Measurements from ENCODE around the gene GNGT1. TPM values are rescaled to one million over a fixed set of nuclear protein-coding genes. Genes with fewer than 3 reads are reported as not detected.

Gene GNGT1
- not detected for total RNA-seq
- polyA plus RNA-seq (ENCODE audit: insufficient read length in 6 of 6) = under 1 TPM in 1 of 6 donors, not detected in 5; 0.07 TPM
- long read RNA-seq, donor 1 = 0 reads
- long read RNA-seq, donor 2 = 0 reads
- long read RNA-seq, donor 3 = 0 reads
- long read RNA-seq, donor 4 = 0 reads
- long read RNA-seq, donor 5 = 0 reads
- long read RNA-seq, donor 6, partial matches to known transcripts = 5 of 5 reads
- long read RNA-seq, donor 6, other reads (novel, unspliced or antisense) = 0 of 5 reads
- long read RNA-seq, donor 7 = 0 reads
- long read RNA-seq, donor 8 = 0 reads
- long read RNA-seq, donor 9 = 0 reads
- long read RNA-seq, donor 10 = 0 reads
- long read RNA-seq, donor 11 = 0 reads
- long read RNA-seq, donor 12 = 0 reads

DNA sequence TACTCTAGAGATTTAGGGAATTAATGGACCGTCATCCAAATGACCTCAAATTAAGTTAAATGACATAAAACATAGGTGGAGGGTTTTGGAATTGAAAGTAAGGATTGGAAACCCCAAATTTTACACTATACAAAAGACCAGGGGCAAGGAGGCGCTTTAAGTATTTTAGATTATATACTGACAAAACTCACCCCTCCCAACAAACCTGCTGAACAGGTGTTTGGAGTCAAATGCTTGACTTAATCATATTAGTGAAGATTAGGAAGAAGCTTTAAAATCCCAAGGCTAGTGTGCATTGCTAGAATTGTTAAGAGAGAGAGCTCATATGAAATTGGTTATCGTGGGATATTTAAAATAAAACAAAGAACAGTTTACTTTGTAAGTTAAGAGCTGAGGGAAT is at the start of gene GNGT1:
GNGT1 (plus strand) TSS at position 301 of the 400 bp plus-strand sequence. CDS start 180 bp downstream, outside the sequence.
- Histone ChIP-seq H3K9me3 (no peaks in the 10 kb centered on the region), H3K36me3 (no peaks in the 10 kb centered on the region), H3K4me1 (peaks cover 0 to 6% of the 10 kb centered on the region in 2 donors), H3K27me3 (no peaks in the 10 kb centered on the region), H3K27ac (no peak within 1 kb of the TSS), H3K4me3 (no peak within 1 kb of the TSS)
- no peak for ATAC-seq
- no peak for DNase-seq
- TF ChIP-seq, protein P1, sequence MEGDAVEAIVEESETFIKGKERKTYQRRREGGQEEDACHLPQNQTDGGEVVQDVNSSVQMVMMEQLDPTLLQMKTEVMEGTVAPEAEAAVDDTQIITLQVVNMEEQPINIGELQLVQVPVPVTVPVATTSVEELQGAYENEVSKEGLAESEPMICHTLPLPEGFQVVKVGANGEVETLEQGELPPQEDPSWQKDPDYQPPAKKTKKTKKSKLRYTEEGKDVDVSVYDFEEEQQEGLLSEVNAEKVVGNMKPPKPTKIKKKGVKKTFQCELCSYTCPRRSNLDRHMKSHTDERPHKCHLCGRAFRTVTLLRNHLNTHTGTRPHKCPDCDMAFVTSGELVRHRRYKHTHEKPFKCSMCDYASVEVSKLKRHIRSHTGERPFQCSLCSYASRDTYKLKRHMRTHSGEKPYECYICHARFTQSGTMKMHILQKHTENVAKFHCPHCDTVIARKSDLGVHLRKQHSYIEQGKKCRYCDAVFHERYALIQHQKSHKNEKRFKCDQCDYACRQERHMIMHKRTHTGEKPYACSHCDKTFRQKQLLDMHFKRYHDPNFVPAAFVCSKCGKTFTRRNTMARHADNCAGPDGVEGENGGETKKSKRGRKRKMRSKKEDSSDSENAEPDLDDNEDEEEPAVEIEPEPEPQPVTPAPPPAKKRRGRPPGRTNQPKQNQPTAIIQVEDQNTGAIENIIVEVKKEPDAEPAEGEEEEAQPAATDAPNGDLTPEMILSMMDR (IDR thresholded peaks at IDR 0.05) = no peak
- intact Hi-C loops (cut with DNase I) = loop anchor here in 1 of 2 donors (10.0 kb wide), 1 partner anchor 189 kb away; no protein-coding TSS in a partner anchor

DNA sequence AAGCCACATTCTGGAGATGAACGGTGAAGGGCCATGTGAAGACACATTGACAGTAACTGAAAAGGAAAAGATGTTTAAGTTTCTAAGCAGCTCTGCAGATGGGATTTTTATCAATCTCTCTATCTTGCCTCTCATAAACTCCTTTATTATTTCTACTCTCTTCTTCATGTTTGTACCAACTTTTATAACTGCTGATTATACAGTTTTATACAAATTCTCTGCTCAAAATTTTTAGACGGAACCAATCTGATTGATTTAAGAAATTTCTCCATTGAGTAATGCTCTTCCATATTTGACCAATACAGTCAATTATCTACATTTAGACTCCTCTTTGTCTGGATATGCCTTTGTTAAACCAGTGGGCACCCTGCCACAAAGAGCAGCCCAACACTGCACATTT is 47.5 kb upstream of the GNGT1 start:
- no peak overlapping the region for H3K4me3 ChIP-seq
- H3K36me3 ChIP-seq = no peaks in the 10 kb centered on the region
- TF ChIP-seq, protein P1 (IDR thresholded peaks at IDR 0.05) = no peak
- no peak for ATAC-seq
- intact Hi-C loops (cut with DNase I) = no loop called here
- no peaks in the 10 kb centered on the region for H3K4me1 ChIP-seq
- H3K27me3 ChIP-seq = no peaks in the 10 kb centered on the region
- no peak overlapping the region for H3K27ac ChIP-seq
- H3K9me3 ChIP-seq = no peaks in the 10 kb centered on the region
- DNase-seq = no peak

DNA sequence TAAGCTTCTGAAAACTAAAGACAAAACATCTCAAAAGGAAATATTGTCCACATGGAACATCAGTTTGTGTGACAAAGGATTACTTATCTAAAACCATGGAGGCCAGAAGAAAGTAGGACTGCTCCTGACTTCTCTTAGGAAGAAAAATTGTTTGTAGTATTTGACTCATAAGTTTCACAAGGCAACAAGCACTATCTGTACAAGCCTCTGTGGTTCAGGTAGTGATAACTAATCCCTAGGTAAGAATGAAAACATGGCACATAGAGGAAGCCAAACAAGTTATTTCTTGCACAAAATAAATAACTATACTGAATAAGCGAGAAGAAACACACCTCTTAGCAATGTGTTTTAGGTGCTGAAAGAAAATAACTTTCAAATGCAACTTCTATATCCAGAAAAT is 46.1 kb upstream of the GNGT1 start:
- Histone ChIP-seq H3K4me3 (no peak overlapping the region), H3K4me1 (no peaks in the 10 kb centered on the region), H3K9me3 (no peaks in the 10 kb centered on the region), H3K27ac (no peak overlapping the region), H3K36me3 (no peaks in the 10 kb centered on the region), H3K27me3 (no peaks in the 10 kb centered on the region)
- intact Hi-C loops (cut with DNase I) = no loop called here
- TF ChIP-seq, protein P1 (IDR thresholded peaks at IDR 0.05) = no peak
- ATAC-seq = no peak
- DNase-seq = no peak

DNA sequence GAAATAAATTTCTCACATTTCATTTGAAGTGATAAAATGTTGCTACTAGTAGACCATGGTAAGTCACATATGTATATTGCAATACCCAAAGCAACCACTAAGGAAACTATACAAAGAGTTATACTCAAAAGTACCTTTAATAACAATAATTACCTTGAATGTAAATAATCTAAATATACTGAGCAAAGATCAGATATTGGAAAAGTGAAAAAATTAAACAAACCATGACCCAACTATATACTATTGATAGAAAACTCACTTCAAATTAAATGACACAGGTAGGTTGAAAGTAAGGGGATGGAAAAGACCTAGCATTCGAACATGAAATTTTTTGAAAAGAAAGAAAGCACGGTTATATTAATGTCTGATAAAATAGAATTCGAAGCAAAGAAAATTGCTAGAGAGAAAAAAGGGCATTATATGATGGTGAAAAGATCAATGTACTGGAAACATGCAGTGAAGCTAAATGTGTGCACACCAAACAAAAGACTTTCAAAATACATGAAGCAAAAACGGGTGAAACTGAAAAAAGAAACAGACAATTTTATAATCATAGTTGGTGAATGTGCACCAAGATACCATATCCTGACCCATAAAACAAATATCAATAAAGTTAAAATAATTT is 44.9 kb upstream of the GNGT1 start:
- Histone ChIP-seq H3K27me3 (no peaks in the 10 kb centered on the region), H3K4me3 (no peak overlapping the region), H3K9me3 (no peaks in the 10 kb centered on the region), H3K4me1 (no peaks in the 10 kb centered on the region), H3K36me3 (no peaks in the 10 kb centered on the region), H3K27ac (no peak overlapping the region)
- intact Hi-C loops (cut with DNase I) = no loop called here
- ATAC-seq (no peak), DNase-seq (no peak)
- TF ChIP-seq, protein P1 (IDR thresholded peaks at IDR 0.05) = no peak

DNA sequence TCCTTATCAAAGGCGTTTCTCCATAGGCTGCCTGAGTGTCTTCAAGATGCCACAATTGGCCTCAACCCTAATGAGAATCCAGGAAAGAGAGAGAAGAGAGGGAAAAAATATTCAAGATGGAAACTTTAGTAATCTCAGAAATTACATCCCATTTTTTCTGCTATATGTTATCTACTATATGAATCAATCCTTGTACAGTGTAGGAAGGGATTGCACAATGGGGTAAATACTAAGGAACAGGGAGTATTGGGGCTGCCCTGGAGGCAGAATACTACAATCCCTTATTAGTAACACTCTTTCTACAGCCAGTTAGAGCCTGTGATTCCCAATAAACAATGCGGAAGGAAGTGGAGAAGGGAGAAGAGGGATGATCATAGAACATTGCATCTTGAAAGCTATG is 43.7 kb upstream of the GNGT1 start:
- H3K4me1 ChIP-seq = no peaks in the 10 kb centered on the region
- intact Hi-C loops (cut with DNase I) = no loop called here
- no peaks in the 10 kb centered on the region for H3K27me3 ChIP-seq
- H3K27ac ChIP-seq = no peak overlapping the region
- DNase-seq (no peak), ATAC-seq (no peak)
- H3K9me3 ChIP-seq = no peaks in the 10 kb centered on the region
- H3K36me3 ChIP-seq = no peaks in the 10 kb centered on the region
- no peak overlapping the region for H3K4me3 ChIP-seq
- TF ChIP-seq, protein P1 (IDR thresholded peaks at IDR 0.05) = no peak

All from left lung (tissue), 14 donors.